A673 (cell line): ENCODE results near the gene MICAL2.

Experiments
- CTCF ChIP-seq: fragments of 300-800, 200-600 bp; sonication (generic); conservative IDR thresholded peaks from 2 replicates; pipeline ENCODE4 v1.5.1; 2017; ENCODE audit warnings: low read depth, mild to moderate bottlenecking, antibody characterized with exemption, low read length, moderate library complexity, mixed read lengths
- EZH2 ChIP-seq: fragments of 200-600 bp; sonication (generic); IDR thresholded peaks from 2 replicates; pipeline ENCODE4 v1.6.1; 2017; ENCODE audit warnings: borderline replicate concordance, low read depth, mild to moderate bottlenecking, mixed read lengths, antibody characterized with exemption, low read length; ENCODE audit not compliant: poor library complexity, severe bottlenecking

- TF ChIP-seq CTCF (no peak), EZH2 (no peak)
Measured at GRCh38 chr11:12090761-12091258, 19.6 kb upstream of the MICAL2 start.
